SK-N-MC (cell line): ENCODE data around the gene AK8.

ENCODE experiments used
- DNase-seq: peaks from one replicate; pipeline ENCODE4 v3.0.0-alpha.2; 2011; ENCODE audit warnings: low read depth, low spot score
- H3K27ac ChIP-seq: fragments of 200-600 bp; sonication (generic); 2 replicates; pipeline ENCODE4 v1.5.1; 2016; ENCODE audit warnings: mixed run types
- H3K36me3 ChIP-seq: fragments of 200-600 bp; sonication (generic); 2 replicates; pipeline ENCODE4 v1.6.1; 2017; ENCODE audit warnings: antibody characterized with exemption, low read length, mixed read lengths; ENCODE audit not compliant: insufficient read depth
- H3K4me3 ChIP-seq: fragments of 200-600 bp; sonication (generic); 2 replicates; pipeline ENCODE4 v1.5.1; 2016
- H3K9ac ChIP-seq: fragments of 200-600 bp; sonication (generic); 2 replicates; pipeline ENCODE4 v1.8.0; 2017; ENCODE audit warnings: mixed run types, mixed read lengths; ENCODE audit not compliant: insufficient read length
- H3K9me3 ChIP-seq: fragments of 200-600 bp; sonication (generic); 2 replicates; pipeline ENCODE4 v1.6.1; 2017; ENCODE audit warnings: low read depth, mild to moderate bottlenecking, antibody characterized with exemption, low read length, moderate library complexity, mixed read lengths
- EZH2 ChIP-seq: fragments of 200-600 bp; sonication (generic); IDR thresholded peaks from one replicate; pipeline ENCODE4 v1.6.1; 2017; ENCODE audit warnings: antibody characterized with exemption
- FOXP2 ChIP-seq: optimal IDR thresholded peaks from 2 replicates; pipeline ENCODE3; 2011; ENCODE audit warnings: mild to moderate bottlenecking, moderate library complexity; ENCODE audit not compliant: insufficient read depth; ENCODE audit errors: extremely low read length, control extremely low read depth
- POLR2AphosphoS5 ChIP-seq: IDR thresholded peaks from 2 replicates; pipeline ENCODE4 v1.6.1; 2012; ENCODE audit warnings: mild to moderate bottlenecking, low read depth, low read length, borderline replicate concordance

Gene AK8

GRCh38 chr9:132742821-132743311 is 135.2 kb downstream of the AK8 start:
- H3K9ac ChIP-seq: no peak overlapping the region
- TF ChIP-seq POLR2AphosphoS5: no peak
- no peak for TF ChIP-seq FOXP2
- TF ChIP-seq EZH2: no peak
- H3K36me3 ChIP-seq: no peaks in the 10 kb centered on the region
- no peak for DNase-seq
- H3K4me3 ChIP-seq: no peak overlapping the region
- H3K9me3 ChIP-seq: no peaks in the 10 kb centered on the region
- no peak overlapping the region for H3K27ac ChIP-seq

DNA sequence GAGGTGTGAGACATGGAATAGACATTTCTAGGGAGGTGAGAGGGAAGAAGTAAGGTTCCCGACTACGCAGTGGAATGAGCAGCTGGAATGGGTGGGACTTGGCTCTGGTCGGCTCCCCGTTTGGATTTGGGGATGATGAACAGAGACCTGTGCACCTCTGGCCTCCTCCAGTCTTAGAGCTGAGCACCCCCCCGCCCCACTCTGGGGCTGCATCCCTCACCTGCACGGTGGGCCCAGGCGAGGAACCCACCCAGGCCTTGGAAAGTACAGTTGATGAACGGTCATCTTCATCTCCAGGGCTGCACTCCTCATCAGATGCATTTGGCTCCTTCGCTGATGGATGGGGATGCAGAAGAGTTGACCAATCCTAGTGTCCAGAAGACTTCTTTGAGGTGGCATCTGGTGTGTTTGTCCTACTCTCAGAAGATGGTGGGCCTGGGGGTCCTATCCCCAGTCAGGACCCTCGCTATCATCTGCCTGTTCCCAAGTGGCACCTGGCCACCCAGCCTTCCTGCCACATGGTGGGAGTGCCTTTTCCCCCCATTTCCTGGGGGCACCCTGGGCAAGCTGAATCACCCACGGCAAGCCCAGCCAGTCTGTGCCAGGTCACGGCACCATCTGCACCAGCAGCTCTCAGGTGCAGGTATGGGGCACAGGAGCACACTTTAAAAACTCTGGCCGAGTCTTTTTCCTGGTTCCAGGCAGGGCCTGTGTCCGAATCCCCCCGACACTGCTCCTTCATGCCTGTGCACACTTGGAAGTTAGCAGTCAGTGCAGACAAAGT is 137.4 kb downstream of the AK8 start:
- Histone ChIP-seq H3K9me3 (no peaks in the 10 kb centered on the region), H3K36me3 (no peaks in the 10 kb centered on the region), H3K4me3 (no peak overlapping the region), H3K27ac (no peak overlapping the region), H3K9ac (no peak overlapping the region)
- TF ChIP-seq EZH2: no peak
- TF ChIP-seq FOXP2: no peak
- TF ChIP-seq POLR2AphosphoS5: no peak
- no peak for DNase-seq

GRCh38 chr9:132739710-132740310 is 138.3 kb downstream of the AK8 start:
- Histone ChIP-seq H3K4me3 (no peak overlapping the region), H3K27ac (no peak overlapping the region), H3K9ac (no peak overlapping the region), H3K9me3 (no peaks in the 10 kb centered on the region), H3K36me3 (no peaks in the 10 kb centered on the region)
- TF ChIP-seq FOXP2: no peak
- TF ChIP-seq POLR2AphosphoS5: no peak
- no peak for TF ChIP-seq EZH2
- DNase-seq: no peak

GRCh38 chr9:132733260-132733815 is 144.7 kb downstream of the AK8 start:
- Histone ChIP-seq H3K9ac (no peak overlapping the region), H3K4me3 (no peak overlapping the region), H3K9me3 (no peaks in the 10 kb centered on the region), H3K27ac (no peak overlapping the region), H3K36me3 (no peaks in the 10 kb centered on the region)
- no peak for TF ChIP-seq POLR2AphosphoS5
- no peak for TF ChIP-seq EZH2
- no peak for TF ChIP-seq FOXP2
- DNase-seq: no peak

DNA sequence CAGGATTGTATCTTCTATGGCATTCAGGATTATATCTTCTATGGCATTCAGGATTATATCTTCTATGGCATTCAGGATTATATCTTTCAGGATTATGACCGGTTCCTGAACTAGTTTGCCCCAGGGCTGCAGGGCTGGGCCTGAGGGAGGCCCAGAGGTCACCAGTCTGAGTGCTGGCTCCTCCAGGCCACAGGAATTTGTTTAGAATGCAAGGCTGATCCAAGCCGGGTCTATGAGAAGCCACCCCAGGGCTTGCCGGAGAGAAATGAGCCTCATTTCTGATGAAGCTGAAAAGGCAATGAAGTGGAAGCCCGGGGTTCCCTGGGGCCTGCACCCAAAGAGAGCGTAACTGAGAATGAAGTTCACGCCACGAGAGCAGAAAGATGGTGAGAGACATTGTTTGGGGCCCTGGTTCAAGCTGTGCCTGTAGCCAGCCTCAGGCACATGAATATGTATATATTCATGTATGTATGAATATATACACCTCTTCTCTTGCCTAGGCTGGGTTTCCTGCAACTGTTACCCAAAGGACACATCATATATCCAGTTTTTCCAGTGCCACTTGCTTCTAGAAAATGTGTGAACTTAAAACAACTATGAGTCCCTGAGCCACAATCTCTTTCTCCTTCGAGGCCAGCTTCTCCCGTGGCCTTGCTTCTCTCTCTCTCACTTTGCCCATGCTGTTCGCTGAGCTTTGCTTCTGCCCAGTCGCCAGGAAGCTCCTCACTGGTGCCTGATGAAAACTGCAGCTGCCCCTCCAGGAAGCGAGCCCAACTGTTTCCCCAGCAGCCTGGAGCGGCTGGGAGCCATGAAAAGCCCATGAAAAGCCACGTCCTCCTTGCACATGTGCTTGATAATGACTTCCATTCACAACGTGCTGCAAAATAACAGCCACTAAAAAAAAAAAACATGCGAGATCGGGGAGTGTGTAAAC is 145.5 kb downstream of the AK8 start:
- no peak for TF ChIP-seq POLR2AphosphoS5
- no peak for TF ChIP-seq EZH2
- TF ChIP-seq FOXP2: no peak

DNA sequence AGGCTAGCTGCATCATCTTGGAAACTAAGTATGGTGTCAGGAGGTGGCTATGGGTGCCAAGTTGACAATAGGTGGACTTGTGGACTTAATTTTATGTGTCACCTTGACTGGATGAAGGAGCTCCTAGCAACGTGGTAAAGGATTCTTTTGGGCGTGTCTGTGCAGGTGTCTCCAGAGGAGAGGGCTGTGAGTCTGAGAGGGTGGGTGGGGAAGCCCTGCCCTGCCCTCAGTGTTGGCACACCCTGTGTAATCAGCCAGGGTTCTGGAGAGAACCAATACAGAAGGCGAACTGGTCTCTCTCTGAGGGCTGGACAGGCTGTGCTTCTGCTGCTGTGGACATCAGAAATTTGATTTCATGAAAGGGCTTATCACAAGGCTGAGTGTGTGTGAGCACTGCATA is 146.9 kb downstream of the AK8 start:
- Histone ChIP-seq H3K9ac (no peak overlapping the region), H3K9me3 (no peaks in the 10 kb centered on the region), H3K4me3 (no peak overlapping the region), H3K27ac (no peak overlapping the region), H3K36me3 (no peaks in the 10 kb centered on the region)
- no peak for TF ChIP-seq FOXP2
- TF ChIP-seq POLR2AphosphoS5: no peak
- no peak for TF ChIP-seq EZH2
- DNase-seq: no peak

More for the DNA sequence above, 145.5 kb downstream of the AK8 start:
- no peak overlapping the region for H3K27ac ChIP-seq
- no peak overlapping the region for H3K4me3 ChIP-seq
- H3K9me3 ChIP-seq: no peaks in the 10 kb centered on the region
- no peak overlapping the region for H3K9ac ChIP-seq
- H3K36me3 ChIP-seq: no peaks in the 10 kb centered on the region
- DNase-seq: no peak

DNA sequence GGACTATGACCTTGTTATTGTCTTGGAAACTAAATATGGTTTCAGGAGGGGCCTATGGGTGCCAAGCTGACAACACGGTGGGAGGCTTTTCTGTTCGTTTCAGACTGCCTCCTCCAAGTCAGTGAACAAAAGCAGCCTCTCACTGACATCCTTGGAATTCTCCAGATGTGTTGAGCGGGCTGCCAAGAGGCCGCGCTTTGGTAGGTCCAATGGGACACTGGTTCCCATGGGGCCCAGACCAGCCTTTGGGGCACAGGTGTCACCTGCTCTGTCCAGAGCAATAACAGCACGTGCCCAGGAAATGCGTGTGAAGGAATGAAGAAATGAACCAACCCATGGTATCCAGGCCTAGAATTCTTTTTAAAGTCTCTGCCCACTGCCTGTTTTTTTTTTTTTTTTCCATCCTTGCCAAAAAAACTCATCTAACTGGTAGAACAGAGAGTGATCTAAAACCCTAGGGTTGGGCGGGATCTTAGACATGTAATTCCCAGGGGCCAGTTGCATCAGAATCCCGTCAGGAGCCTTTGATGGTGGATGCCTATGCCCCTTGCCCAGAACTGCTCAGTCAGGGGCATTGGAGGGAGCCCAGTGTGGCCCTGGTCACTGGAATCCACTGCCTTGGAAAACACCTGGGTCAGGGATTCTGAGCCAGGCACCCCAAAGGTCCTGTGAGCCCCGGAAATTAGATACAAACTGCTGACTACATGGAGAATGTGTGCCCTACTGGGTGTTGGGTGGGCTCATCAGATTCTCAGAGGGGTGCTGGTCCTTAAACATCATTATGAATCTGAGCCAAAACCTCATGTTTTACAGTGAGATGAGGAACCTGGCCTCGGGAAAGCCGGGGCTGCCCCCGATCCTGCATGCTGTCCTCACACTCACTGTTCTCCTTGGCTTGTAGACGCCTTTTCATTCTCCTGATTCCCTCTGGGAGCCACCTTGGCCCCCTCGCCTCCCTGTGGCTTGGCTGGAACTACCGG is 147.7 kb downstream of the AK8 start:
- Histone ChIP-seq H3K4me3 (no peak overlapping the region), H3K9me3 (no peaks in the 10 kb centered on the region), H3K9ac (no peak overlapping the region), H3K36me3 (no peaks in the 10 kb centered on the region), H3K27ac (no peak overlapping the region)
- DNase-seq: no peak
- TF ChIP-seq FOXP2 (no peak), POLR2AphosphoS5 (no peak), EZH2 (no peak)
